GM23338 (cell line): Measurements from ENCODE around the gene TAF4. TPM values are rescaled to one million over a fixed set of nuclear protein-coding genes. Genes with fewer than 3 reads are reported as not detected.

Experiments
- ATAC-seq: fragments of 200-7000 bp; cut with Tn5 transposase; 3 replicates; pipeline ENCODE4 v1.9.1; 2020
- DNase-seq: peaks from one replicate; pipeline ENCODE4 v3.0.0-alpha.2; 2015; ENCODE audit warnings: low spot score
- H2AFZ ChIP-seq: fragments of 200-600 bp; sonication (generic); 2 replicates; pipeline ENCODE4 v1.8.0; 2016; ENCODE audit warnings: antibody characterized with exemption, mild to moderate bottlenecking, moderate library complexity
- H3F3A ChIP-seq: fragments of 200-600 bp; sonication (generic); replicated peaks from 2 replicates; pipeline ENCODE4 v1.8.0; 2017; ENCODE audit warnings: antibody characterized with exemption, mixed run types, low read depth
- H3K27ac ChIP-seq: fragments of 200-600 bp; sonication (generic); 2 replicates; pipeline ENCODE4 v1.6.1; 2016; ENCODE audit warnings: low read depth
- H3K27me3 ChIP-seq: fragments of 200-600 bp; sonication (generic); 2 replicates; pipeline ENCODE4 v1.8.0; 2016; ENCODE audit warnings: mild to moderate bottlenecking, mixed run types, moderate library complexity; ENCODE audit not compliant: insufficient read depth
- H3K36me3 ChIP-seq: fragments of 200-600 bp; sonication (generic); 2 replicates; pipeline ENCODE4 v1.8.0; 2016; ENCODE audit warnings: mild to moderate bottlenecking; ENCODE audit not compliant: insufficient read depth
- H3K4me1 ChIP-seq: fragments of 200-600 bp; sonication (generic); 2 replicates; pipeline ENCODE4 v1.8.0; 2016; ENCODE audit warnings: mild to moderate bottlenecking, moderate library complexity; ENCODE audit not compliant: insufficient read depth
- H3K4me2 ChIP-seq: fragments of 200-600 bp; sonication (generic); 2 replicates; pipeline ENCODE4 v1.7.1; 2017; ENCODE audit warnings: mixed run types
- H3K4me3 ChIP-seq: fragments of 200-600 bp; sonication (generic); 2 replicates; pipeline ENCODE4 v1.6.1; 2016; ENCODE audit warnings: mixed run types
- H3K79me2 ChIP-seq: fragments of 200-600 bp; sonication (generic); replicated peaks from 2 replicates; pipeline ENCODE4 v1.8.0; 2017; ENCODE audit warnings: mild to moderate bottlenecking; ENCODE audit not compliant: insufficient read depth
- H3K9me2 ChIP-seq: fragments of 200-600 bp; sonication (generic); 2 replicates; pipeline ENCODE4 v1.8.0; 2017; ENCODE audit not compliant: insufficient read depth
- H4K20me1 ChIP-seq: fragments of 200-600 bp; sonication (generic); replicated peaks from 2 replicates; pipeline ENCODE4 v1.8.0; 2017; ENCODE audit warnings: mild to moderate bottlenecking; ENCODE audit not compliant: insufficient read depth
- H3K27ac Mint-ChIP-seq: 2 replicates; pipeline ENCODE4 v1.8.0; 2020; ENCODE audit warnings: inconsistent platforms, mild to moderate bottlenecking, moderate library complexity, mixed read lengths
- H3K27me3 Mint-ChIP-seq: 3 replicates; pipeline ENCODE4 v1.8.0; 2022; ENCODE audit warnings: low read depth, mild to moderate bottlenecking, moderate library complexity, mixed read lengths, inconsistent platforms; ENCODE audit not compliant: insufficient read depth, poor library complexity
- H3K36me3 Mint-ChIP-seq: 3 replicates; pipeline ENCODE4 v1.8.0; 2021; ENCODE audit warnings: low read depth, mild to moderate bottlenecking, inconsistent platforms, moderate library complexity, mixed read lengths
- H3K4me1 Mint-ChIP-seq: 3 replicates; pipeline ENCODE4 v1.8.0; 2020; ENCODE audit warnings: mild to moderate bottlenecking, inconsistent platforms, mixed read lengths
- H3K4me3 Mint-ChIP-seq: 3 replicates; pipeline ENCODE4 v1.8.0; 2021; ENCODE audit warnings: moderate library complexity, mild to moderate bottlenecking, inconsistent platforms, mixed read lengths
- H3K9me3 Mint-ChIP-seq: 3 replicates; pipeline ENCODE4 v1.8.0; 2020; ENCODE audit warnings: moderate library complexity, mild to moderate bottlenecking, inconsistent platforms, mixed read lengths
- CREB1 ChIP-seq: fragments of 250-450 bp; sonication (Bioruptor Pico); IDR thresholded peaks from 2 replicates; pipeline ENCODE4 v1.5.0; 2020; ENCODE audit warnings: low read depth, mild to moderate bottlenecking, moderate library complexity
- CTCF ChIP-seq, 2 experiments: fragments of 200-600 bp in 1 of 2; sonication (generic) in 1 of 2; conservative IDR thresholded peaks; 2 replicates each; pipeline versions ENCODE4 v1.5.1 to v1.6.1; 2016 to 2017; ENCODE audit warnings: antibody characterized with exemption in 2 of 2, low read depth in 2 of 2, mild to moderate bottlenecking in 2 of 2, moderate library complexity in 1 of 2
- EZH2 ChIP-seq: fragments of 200-600 bp; sonication (generic); IDR thresholded peaks from one replicate; pipeline ENCODE4 v1.8.0; 2017; ENCODE audit warnings: antibody characterized with exemption, mild to moderate bottlenecking, low read depth; ENCODE audit not compliant: unreplicated experiment
- NANOG ChIP-seq: IDR thresholded peaks from 2 replicates; pipeline ENCODE4 v1.6.1; 2016; ENCODE audit warnings: antibody characterized with exemption, borderline replicate concordance
- POLR2AphosphoS5 ChIP-seq: IDR thresholded peaks from 2 replicates; pipeline ENCODE4 v1.6.1; 2016; ENCODE audit warnings: antibody characterized with exemption, low read depth
- STAT1 ChIP-seq: IDR thresholded peaks from one replicate; pipeline ENCODE4 v1.6.1; 2016; ENCODE audit warnings: antibody characterized with exemption; ENCODE audit not compliant: unreplicated experiment
- ZNF114 ChIP-seq: fragments of 250-450 bp; sonication (Bioruptor Pico); IDR thresholded peaks from 2 replicates; pipeline ENCODE4 v1.5.0; 2020; ENCODE audit warnings: mild to moderate bottlenecking, moderate library complexity
- polyA plus RNA-seq: library from polyadenylated mRNA; unstranded; fragments of >200 nt; fragmentation: Nextera tagmentation; extraction: Ambion mirVana; gene quantifications from 2 replicates; pipeline ENCODE4 v1.2.1, GENCODE V29; 2016
- total RNA-seq: library from RNA; depleted of rRNA; stranded (reverse); fragments of >200 nt; shearing (Covaris generic); gene quantifications from 2 replicates; pipeline ENCODE4 v1.2.3, GENCODE V29; 2014

The TAF4 gene
- total and polyA plus RNA-seq, 2 experiments from 2014 or later, result 7.2 to 60.0 TPM

GRCh38 chr20:62010551-62011402 is 54.9 kb downstream of the TAF4 start:
- H3K27ac Mint-ChIP-seq, result no peak overlapping the region; the same call in 1 of the 2 replicates

GRCh38 chr20:62009869-62010445 is 55.7 kb downstream of the TAF4 start:
- Histone ChIP-seq H3F3A (0 out of 2 replicates have a peak, but pooled peaks cover 3% of the 10 kb centered on the region), H3K27me3 (no peaks in the 10 kb centered on the region), H3K4me1 (no peaks in the 10 kb centered on the region), H3K4me2 (no peak overlapping the region), H3K4me3 (no peak overlapping the region), H3K36me3 (peaks cover 21% of the 10 kb centered on the region; the same call in 1 of the 2 replicates), H3K27ac (no peak overlapping the region), H4K20me1 (peaks cover 7% of the 10 kb centered on the region), H2AFZ (no peak overlapping the region), H3K9me2 (no peaks in the 10 kb centered on the region), H3K79me2 (peaks cover 20% of the 10 kb centered on the region)
- DNase-seq, result no peak
- no peak for ATAC-seq
- no peak for TF ChIP-seq EZH2
- TF ChIP-seq ZNF114, result no peak
- TF ChIP-seq POLR2AphosphoS5, result no peak
- no peak for TF ChIP-seq STAT1
- peaks cover 13% of the 10 kb centered on the region for H3K27me3 Mint-ChIP-seq
- no peak overlapping the region for H3K4me3 Mint-ChIP-seq
- peaks cover 50% of the 10 kb centered on the region for H3K36me3 Mint-ChIP-seq
- no peaks in the 10 kb centered on the region for H3K9me3 Mint-ChIP-seq
- H3K27ac Mint-ChIP-seq, result no peak overlapping the region
- H3K4me1 Mint-ChIP-seq, result peaks cover 3% of the 10 kb centered on the region

More at GRCh38 chr20:62010551-62011402, 54.9 kb downstream of the TAF4 start:
- Mint-ChIP-seq H3K27me3 (peaks cover 13% of the 10 kb centered on the region), H3K4me1 (peaks cover 3% of the 10 kb centered on the region), H3K9me3 (no peaks in the 10 kb centered on the region), H3K36me3 (peaks cover 44% of the 10 kb centered on the region), H3K4me3 (no peak overlapping the region)
- Histone ChIP-seq H3K4me2 (no peak overlapping the region), H3K9me2 (no peaks in the 10 kb centered on the region), H2AFZ (no peak overlapping the region), H4K20me1 (peaks cover 7% of the 10 kb centered on the region), H3K79me2 (peaks cover 28% of the 10 kb centered on the region), H3K27me3 (no peaks in the 10 kb centered on the region), H3K4me3 (no peak overlapping the region), H3K36me3 (peaks cover 17% of the 10 kb centered on the region; the same call in 1 of the 2 replicates), H3K4me1 (no peaks in the 10 kb centered on the region), H3K27ac (no peak overlapping the region), H3F3A (0 out of 2 replicates have a peak, but pooled peaks cover 3% of the 10 kb centered on the region)
- peak; percentile 83 for DNase-seq
- TF ChIP-seq CTCF (conservative IDR thresholded peaks at IDR 0.05; ENCODE audit: low read depth in 2 of 2), result peak; percentile 74 to 83
- TF ChIP-seq EZH2, result no peak
- peak; percentile 90 for ATAC-seq

- H3K4me3 ChIP-seq, result no peak overlapping the region
- H3F3A ChIP-seq, result 0 out of 2 replicates have a peak, but pooled peaks cover 3% of the 10 kb centered on the region
- H3K4me1 ChIP-seq, result no peaks in the 10 kb centered on the region
- peaks cover 13% of the 10 kb centered on the region; the same call in 1 of the 2 replicates for H3K79me2 ChIP-seq
- no peak overlapping the region for H3K4me2 ChIP-seq
- H3K27me3 ChIP-seq, result no peaks in the 10 kb centered on the region
- H3K4me1 Mint-ChIP-seq, result peaks cover 3% of the 10 kb centered on the region
- H3K27ac Mint-ChIP-seq, result no peak overlapping the region
- DNase-seq (no peak), ATAC-seq (no peak)
- H3K36me3 Mint-ChIP-seq, result peaks cover 53% of the 10 kb centered on the region
- H3K9me2 ChIP-seq, result no peaks in the 10 kb centered on the region
- peaks cover 7% of the 10 kb centered on the region for H4K20me1 ChIP-seq
- H2AFZ ChIP-seq, result no peak overlapping the region
- TF ChIP-seq STAT1 (no peak), CREB1 (CRISPR knock-in tag) (no peak), NANOG (no peak), EZH2 (no peak), POLR2AphosphoS5 (no peak)
- H3K9me3 Mint-ChIP-seq, result no peaks in the 10 kb centered on the region
- H3K36me3 ChIP-seq, result peaks cover 21% of the 10 kb centered on the region; the same call in 1 of the 2 replicates
- H3K27me3 Mint-ChIP-seq, result peaks cover 13% of the 10 kb centered on the region
- no peak overlapping the region for H3K4me3 Mint-ChIP-seq
- H3K27ac ChIP-seq, result no peak overlapping the region
Observed at GRCh38 chr20:62009322-62009721, 56.4 kb downstream of the TAF4 start.
